Hematopoietic multipotent progenitor cell treated with erythropoietin and hydrocortisone succinate and interleukin-3 and kit ligand, for 8 days (in vitro differentiated cells): ENCODE measurements around the gene SLC35F5.
"Not testable (repeated sequence)": the region's sequence is repeated elsewhere in the genome, so short reads cannot be mapped to it uniquely, and the experiment has no call there.

Experiments used
- DNase-seq: peaks from one replicate; pipeline ENCODE4 v3.0.0-alpha.2; 2015

Gene SLC35F5

GRCh38 chr2:113692698-113693428 lies 63.6 kb downstream of the SLC35F5 start:
- DNase-seq, result no peak

- not testable (repeated sequence) for DNase-seq
Measured at GRCh38 chr2:113690871-113691270, 65.6 kb downstream of the SLC35F5 start.

GRCh38 chr2:113686537-113686936 lies 69.9 kb downstream of the SLC35F5 start:
- DNase-seq, result no peak

- no peak for DNase-seq
Measured at GRCh38 chr2:113685471-113685870, 71.0 kb downstream of the SLC35F5 start.

GRCh38 chr2:113679457-113679856 lies 77.0 kb downstream of the SLC35F5 start:
- no peak for DNase-seq

GRCh38 chr2:113677330-113677729 lies 79.1 kb downstream of the SLC35F5 start:
- DNase-seq, result peak; percentile 16

GRCh38 chr2:113676623-113677266 lies 79.7 kb downstream of the SLC35F5 start:
- DNase-seq, result no peak

- no peak for DNase-seq
Measured at GRCh38 chr2:113675875-113676274, 80.6 kb downstream of the SLC35F5 start.

- DNase-seq, result no peak
Measured at GRCh38 chr2:113672326-113672932, 84.0 kb downstream of the SLC35F5 start.

GRCh38 chr2:113669013-113669412 lies 87.4 kb downstream of the SLC35F5 start:
- not testable (repeated sequence) for DNase-seq

GRCh38 chr2:113664761-113665533 lies 91.5 kb downstream of the SLC35F5 start:
- not testable (repeated sequence) for DNase-seq

- not testable (repeated sequence) for DNase-seq
Measured at GRCh38 chr2:113663285-113664060, 93.0 kb downstream of the SLC35F5 start.
